T-cell (primary cell): Measurements from ENCODE around the gene FLOT2. TPM values are rescaled to one million over a fixed set of nuclear protein-coding genes. Genes with fewer than 3 reads are reported as not detected.

Experiments
- ATAC-seq, 4 experiments: fragments of 200-7000 bp in 3 of 4; fragments of 150-1000 bp in 1 of 4; cut with Tn5 transposase; replicated peaks in 1 of 4; 1 replicate in 3 of 4; 2 replicates in 1 of 4; pipeline ENCODE4 v1.10.0; 2021; ENCODE audit warnings: moderate library complexity in 3 of 4, mild to moderate bottlenecking in 2 of 4, moderate number of reproducible peaks in 1 of 4
- CTCF ChIA-PET, 2 donors: fragments of 300-600 bp; sonication (Branson Sonifier 250); formaldehyde crosslinking; loops; one replicate each; lab custom pipeline; 2022; ENCODE audit warnings: antibody characterized with exemption in 2 of 2; lab: Charles Lee
- POLR2A ChIA-PET, 2 donors: fragments of 300-600 bp; sonication (Branson Sonifier 250); formaldehyde crosslinking; loops; one replicate each; lab custom pipeline; 2022; ENCODE audit warnings: antibody characterized with exemption in 2 of 2; lab: Charles Lee
- DNase-seq, 35 experiments: peaks; one replicate each; pipeline versions ENCODE4 v3.0.0 to v3.0.0-alpha.2; 2013 to 2023
- H3K27ac ChIP-seq: one replicate; pipeline ENCODE4 v1.5.1; 2013; ENCODE audit warnings: low read length
- H3K27me3 ChIP-seq, 2 experiments: replicated peaks in 1 of 2; 1 replicate in 1 of 2; 2 replicates in 1 of 2; pipeline versions ENCODE4 v1.6.1 to v1.7.0; 2013; ENCODE audit warnings: low read length in 1 of 2, mixed read lengths in 1 of 2; ENCODE audit not compliant: control insufficient read depth in 2 of 2, insufficient read depth in 2 of 2; ENCODE audit errors: extremely low read depth in 1 of 2
- H3K36me3 ChIP-seq, 2 donors: 1 replicate in 1 of 2; 2 replicates in 1 of 2; pipeline versions ENCODE4 v1.6.1 to v1.7.0; 2013; ENCODE audit warnings: low read length in 1 of 2; ENCODE audit not compliant: control insufficient read depth in 2 of 2, insufficient read depth in 1 of 2; ENCODE audit errors: extremely low read depth in 1 of 2
- H3K4me1 ChIP-seq, 2 experiments: 1 replicate in 1 of 2; 2 replicates in 1 of 2; pipeline versions ENCODE4 v1.6.1 to v1.7.0; 2013; ENCODE audit warnings: low read length in 2 of 2, mixed read lengths in 1 of 2; ENCODE audit not compliant: insufficient read depth in 2 of 2, control insufficient read depth in 1 of 2; ENCODE audit errors: extremely low read depth in 1 of 2
- H3K4me3 ChIP-seq, 2 donors: 1 replicate in 1 of 2; 2 replicates in 1 of 2; pipeline versions ENCODE4 v1.5.1 to v1.7.0; 2013; ENCODE audit warnings: mild to moderate bottlenecking in 2 of 2, low read length in 1 of 2, moderate library complexity in 1 of 2; ENCODE audit not compliant: control insufficient read depth in 1 of 2; ENCODE audit errors: extremely low read depth in 1 of 2
- H3K9me3 ChIP-seq: 2 replicates; pipeline ENCODE4 v1.7.0; 2013
- H3K27ac Mint-ChIP-seq, 2 donors: one replicate each; pipeline ENCODE4 v1.8.0; 2020 to 2021; ENCODE audit warnings: mild to moderate bottlenecking in 2 of 2, mixed read lengths in 2 of 2
- H3K27me3 Mint-ChIP-seq, 2 donors: one replicate each; pipeline ENCODE4 v1.8.0; 2021 to 2022; ENCODE audit warnings: mixed read lengths in 2 of 2
- H3K36me3 Mint-ChIP-seq: one replicate; pipeline ENCODE4 v1.8.0; 2021; ENCODE audit warnings: mixed read lengths
- H3K4me1 Mint-ChIP-seq, 3 donors: one replicate each; pipeline ENCODE4 v1.8.0; 2020 to 2022; ENCODE audit warnings: mixed read lengths in 3 of 3, mild to moderate bottlenecking in 1 of 3
- H3K4me3 Mint-ChIP-seq, 3 donors: one replicate each; pipeline ENCODE4 v1.8.0; 2020 to 2022; ENCODE audit warnings: mild to moderate bottlenecking in 3 of 3, mixed read lengths in 3 of 3, moderate library complexity in 3 of 3
- H3K9me3 Mint-ChIP-seq, 3 donors: one replicate each; pipeline ENCODE4 v1.8.0; 2020 to 2022; ENCODE audit warnings: mixed read lengths in 3 of 3
- WGBS: methylation state at CpG from one replicate; pipeline ENCODE4 v1.1.5; 2013; ENCODE audit warnings: missing lambda C conversion rate; ENCODE audit not compliant: insufficient coverage; 5-methylcytosine and 5-hydroxymethylcytosine counted together
- total RNA-seq, 35 experiments: library from RNA in 6 of 35; stranded (reverse) in 6 of 35; fragments of 120-200 nt in 1 of 35; gene quantifications; one replicate each; pipeline versions ENCODE4 v1.2.1 to v1.2.4 and lab custom pipeline; 2013 to 2026

FLOT2 gene
- total RNA-seq, 5 donors from 2014 or later (not counting 1 experiment from before 2014, with no cell fraction given) = 138 to 256 (median 235) TPM

DNA sequence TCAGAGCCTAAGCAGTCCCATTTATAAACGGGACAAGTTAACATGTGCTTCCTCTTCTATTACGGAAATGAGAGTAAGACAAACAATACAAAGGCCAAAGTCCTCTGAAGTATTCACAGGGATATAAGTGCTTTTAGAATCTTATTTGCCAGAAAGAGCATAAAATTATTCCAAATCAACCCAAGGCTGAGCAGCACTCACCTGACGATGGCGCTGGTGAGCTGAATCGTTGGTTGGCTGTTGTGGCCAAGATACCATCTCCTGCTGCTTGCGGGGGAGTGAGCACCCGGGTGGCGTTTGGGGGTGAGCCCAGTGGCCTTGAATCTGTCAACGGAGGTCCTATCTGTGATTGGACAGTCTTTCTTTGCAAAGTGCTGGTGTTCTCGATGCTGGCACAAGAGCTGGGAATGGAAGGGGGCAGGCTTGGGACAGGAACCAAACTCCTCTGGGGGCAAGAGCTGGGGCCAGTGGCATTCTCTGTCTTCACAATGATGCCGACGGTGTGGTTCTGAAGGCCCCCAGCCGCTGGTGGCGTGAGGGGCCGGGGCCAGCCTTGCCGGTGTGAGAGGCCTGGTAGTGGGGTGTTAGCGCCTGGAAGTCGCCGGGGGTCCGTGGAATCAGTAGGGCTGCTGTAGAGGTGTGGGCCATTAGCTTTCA, 14.9 kb upstream of the FLOT2 start:
- no peak overlapping the region for H3K27ac ChIP-seq
- H3K27me3 ChIP-seq = no peaks in the 10 kb centered on the region
- peaks cover 49 to 95% of the 10 kb centered on the region in 2 donors for H3K36me3 ChIP-seq
- Mint-ChIP-seq H3K4me1 (peaks cover 7 to 12% (median 10%) of the 10 kb centered on the region in 3 donors), H3K4me3 (no peak overlapping the region), H3K36me3 (peaks cover 66% of the 10 kb centered on the region), H3K27me3 (no peaks in the 10 kb centered on the region), H3K9me3 (no peaks in the 10 kb centered on the region), H3K27ac (no peak overlapping the region)
- H3K4me1 ChIP-seq = no peaks in the 10 kb centered on the region
- ChIA-PET POLR2A (interaction anchor here in 1 of 2 donors (0.6 kb wide), 1 partner anchor 569 kb away, joined by 4 read pairs; no protein-coding TSS in a partner anchor), CTCF (interaction anchor here (0.6 to 1.3 kb wide), 3 partner anchors 13 to 37 kb away, joined by 3 read pairs; no protein-coding TSS in a partner anchor)
- DNase-seq (peak in 8 of 35 experiments; percentile 14 to 39 (median 22)), ATAC-seq (no peak)
- H3K9me3 ChIP-seq = no peaks in the 10 kb centered on the region
- H3K4me3 ChIP-seq = no peak overlapping the region
- 92% methylated on average over 18 of the region's 20 CpGs for WGBS

DNA sequence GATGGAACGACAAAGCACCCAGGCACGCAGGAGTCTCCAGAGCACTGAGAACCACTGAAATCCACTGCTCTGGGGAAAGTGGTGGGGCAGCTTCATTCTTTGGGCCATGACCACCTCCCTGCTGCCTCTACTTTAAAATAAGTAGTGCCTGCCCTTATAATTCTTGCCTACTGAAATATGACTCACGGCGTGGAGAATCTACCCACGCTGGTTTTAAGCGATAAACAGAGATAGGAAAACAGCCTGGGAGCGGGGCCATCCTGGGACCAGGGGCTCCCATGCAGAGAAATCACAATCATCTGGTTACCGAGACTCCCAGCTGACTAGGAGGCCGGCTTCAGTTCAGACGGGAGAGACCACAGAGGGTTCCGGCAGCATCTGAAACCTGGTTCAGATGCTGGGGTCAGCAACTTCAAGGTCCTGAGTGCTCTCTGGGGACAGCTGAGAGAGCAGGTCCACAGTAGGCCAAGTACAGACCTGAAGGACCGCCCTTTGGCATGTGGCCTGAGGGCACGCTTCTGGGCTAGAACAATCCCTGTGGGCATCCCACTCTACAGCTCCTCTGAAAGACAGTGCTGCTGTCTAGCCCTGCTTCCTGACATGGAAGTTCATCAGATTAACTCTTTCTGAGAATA, 14.0 kb upstream of the FLOT2 start:
- 97% methylated on average over 11 of the region's 13 CpGs for WGBS
- no peaks in the 10 kb centered on the region for H3K9me3 ChIP-seq
- Mint-ChIP-seq H3K27me3 (no peaks in the 10 kb centered on the region), H3K4me1 (peaks cover 5 to 9% (median 8%) of the 10 kb centered on the region in 3 donors), H3K4me3 (no peak overlapping the region), H3K36me3 (peaks cover 65% of the 10 kb centered on the region), H3K27ac (no peak overlapping the region), H3K9me3 (no peaks in the 10 kb centered on the region)
- peaks cover 48 to 95% of the 10 kb centered on the region in 2 donors for H3K36me3 ChIP-seq
- no peak overlapping the region for H3K27ac ChIP-seq
- CTCF ChIA-PET = interaction anchor here in 1 of 2 donors (0.7 to 1.3 kb wide), 2 partner anchors 14 to 340 kb away, joined by 3 to 9 read pairs; partner anchors contain the start of gene PIGS
- no peaks in the 10 kb centered on the region for H3K4me1 ChIP-seq
- POLR2A ChIA-PET = interaction anchor here in 1 of 2 donors (0.6 kb wide), 1 partner anchor 85 kb away, joined by 3 read pairs; no protein-coding TSS in a partner anchor
- H3K27me3 ChIP-seq = no peaks in the 10 kb centered on the region
- H3K4me3 ChIP-seq = no peak overlapping the region
- no peak for DNase-seq
- ATAC-seq = no peak

DNA sequence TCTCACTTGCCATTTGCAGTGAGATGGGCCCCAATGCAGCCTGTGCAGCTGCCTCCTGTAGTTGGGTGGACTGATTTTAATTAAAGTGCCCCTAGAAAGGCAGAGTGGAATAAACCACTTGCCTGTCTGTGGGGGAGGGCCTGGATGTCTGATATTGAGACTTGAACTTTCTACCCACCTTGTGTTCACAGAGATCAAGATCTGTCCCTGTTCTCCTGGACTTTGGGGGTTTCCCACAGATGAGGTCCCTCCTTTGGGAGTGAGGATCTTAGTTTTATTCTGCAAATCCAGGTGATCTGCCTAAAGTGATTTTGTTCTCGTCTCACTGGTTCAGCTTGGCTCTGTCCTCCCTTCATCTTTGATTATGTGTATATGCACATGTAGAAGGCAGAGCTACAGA, 13.0 kb upstream of the FLOT2 start:
- CTCF ChIA-PET = interaction anchor here in 1 of 2 donors (0.7 to 2.2 kb wide), 3 partner anchors 15 to 339 kb away, joined by 3 to 9 read pairs (median 6); partner anchors contain the start of gene PIGS
- peaks cover 63% of the 10 kb centered on the region for H3K36me3 Mint-ChIP-seq
- Histone ChIP-seq H3K4me1 (no peaks in the 10 kb centered on the region), H3K4me3 (no peak overlapping the region), H3K27me3 (no peaks in the 10 kb centered on the region), H3K9me3 (no peaks in the 10 kb centered on the region), H3K36me3 (peaks cover 51 to 96% of the 10 kb centered on the region in 2 donors), H3K27ac (no peak overlapping the region)
- DNase-seq (no peak), ATAC-seq (no peak)
- H3K27ac Mint-ChIP-seq = no peak overlapping the region
- POLR2A ChIA-PET = interaction anchor here (0.5 to 0.6 kb wide), 3 partner anchors 264 to 849 kb away, joined by 3 to 4 read pairs (median 3); no protein-coding TSS in a partner anchor
- H3K27me3 Mint-ChIP-seq = no peaks in the 10 kb centered on the region
- H3K4me3 Mint-ChIP-seq = no peak overlapping the region
- H3K4me1 Mint-ChIP-seq = peaks cover 0 to 5% (median 4%) of the 10 kb centered on the region in 3 donors
- WGBS = no CpG with 5 or more reads among the region's 1 CpG
- H3K9me3 Mint-ChIP-seq = no peaks in the 10 kb centered on the region

DNA sequence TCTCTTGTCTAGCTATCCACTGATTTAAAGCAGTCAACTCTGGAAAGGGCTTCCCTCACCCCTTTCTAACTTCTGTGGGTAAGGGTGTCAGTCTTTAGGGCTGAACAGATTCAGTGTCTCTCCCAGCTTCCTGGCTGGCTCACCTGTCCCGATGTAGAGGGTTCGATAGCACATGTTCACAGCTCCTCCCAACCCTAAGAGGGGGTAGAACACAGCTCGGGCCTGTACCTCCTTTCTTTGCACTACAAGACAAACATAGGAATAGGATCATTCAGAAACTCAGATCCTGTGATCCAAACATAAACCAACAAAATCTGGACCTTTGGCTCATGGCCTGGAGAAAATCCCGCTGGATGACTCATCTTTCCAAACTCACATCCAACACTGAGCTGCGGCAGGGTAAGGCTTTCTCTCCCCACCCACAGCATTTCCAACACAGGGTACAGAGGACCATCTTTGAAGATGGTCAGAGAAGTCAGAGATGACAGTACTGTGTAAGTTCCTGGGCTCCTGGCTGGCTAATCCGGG, 11.2 kb upstream of the FLOT2 start:
- peaks cover 42 to 82% of the 10 kb centered on the region in 2 donors for H3K36me3 ChIP-seq
- H3K27me3 Mint-ChIP-seq = no peaks in the 10 kb centered on the region

DNA sequence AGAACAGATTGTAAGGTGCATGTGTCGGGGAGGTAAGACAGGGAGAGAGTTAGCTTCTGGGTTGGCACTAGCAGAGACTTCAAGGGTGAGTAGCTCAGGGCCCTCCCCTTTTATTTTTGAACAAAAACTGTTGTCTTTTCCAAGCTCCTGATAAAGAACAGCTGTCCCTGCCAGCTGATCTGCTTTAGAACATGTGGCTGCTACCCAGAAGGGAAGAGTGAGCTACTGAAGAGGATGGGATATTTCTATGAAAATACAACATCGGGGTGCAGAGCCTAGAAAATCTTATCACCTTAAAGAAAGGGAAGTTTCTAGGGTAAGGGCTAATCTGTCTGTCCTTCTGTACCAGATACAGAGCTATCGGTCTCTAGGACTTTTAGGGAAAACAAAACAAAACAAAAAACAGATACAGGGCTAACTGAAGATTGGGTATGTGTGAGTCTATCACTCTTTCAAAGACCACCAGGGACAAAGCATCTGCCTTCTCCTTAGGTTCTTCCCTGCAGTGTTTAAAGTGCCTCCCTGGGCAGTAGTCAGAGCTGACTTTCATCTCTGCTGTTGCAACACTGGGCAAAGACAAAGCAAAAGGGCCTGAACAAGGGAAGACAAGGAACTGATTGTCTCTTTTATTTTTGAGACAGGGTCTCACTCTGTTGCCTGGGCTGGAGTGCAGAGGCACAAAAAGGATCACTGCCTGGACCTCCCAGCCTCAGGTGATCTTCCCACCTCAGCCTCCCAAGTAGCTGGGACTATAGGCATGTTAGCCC, 10.4 kb upstream of the FLOT2 start:
- Mint-ChIP-seq H3K4me3 (no peak overlapping the region), H3K9me3 (no peaks in the 10 kb centered on the region), H3K27me3 (no peaks in the 10 kb centered on the region), H3K27ac (peak overlapping the region in 1 of 2 donors; percentile 48), H3K36me3 (peaks cover 43% of the 10 kb centered on the region), H3K4me1 (peaks cover 4 to 13% (median 8%) of the 10 kb centered on the region in 3 donors)
- H3K27ac ChIP-seq = no peak overlapping the region
- peaks cover 0 to 5% of the 10 kb centered on the region in 2 experiments for H3K4me1 ChIP-seq
- ATAC-seq = no peak
- WGBS = no CpG with 5 or more reads among the region's 3 CpGs
- POLR2A ChIA-PET = interaction anchor here in 1 of 2 donors (0.5 to 0.6 kb wide), 2 partner anchors 29 to 594 kb away, joined by 3 read pairs; no protein-coding TSS in a partner anchor
- H3K27me3 ChIP-seq = no peaks in the 10 kb centered on the region
- CTCF ChIA-PET = interaction anchor here in 1 of 2 donors (1.2 to 2.0 kb wide), 4 partner anchors 10 to 180 kb away, joined by 3 to 5 read pairs (median 4); partner anchors contain the start of genes FLOT2 and NEK8
- no peaks in the 10 kb centered on the region for H3K9me3 ChIP-seq
- no peak for DNase-seq
- H3K4me3 ChIP-seq = no peak overlapping the region
- H3K36me3 ChIP-seq = peaks cover 37 to 74% of the 10 kb centered on the region in 2 donors

More for the DNA sequence above, 11.2 kb upstream of the FLOT2 start:
- ChIA-PET CTCF (interaction anchor here in 1 of 2 donors (2.0 to 2.2 kb wide), 2 partner anchors 35 to 144 kb away, joined by 5 to 6 read pairs; no protein-coding TSS in a partner anchor), POLR2A (interaction anchor here in 1 of 2 donors (1.4 kb wide), 1 partner anchor 17 kb away, joined by 5 read pairs; no protein-coding TSS in a partner anchor)
- no peak overlapping the region for H3K27ac ChIP-seq
- DNase-seq (no peak), ATAC-seq (no peak)
- no peaks in the 10 kb centered on the region for H3K9me3 Mint-ChIP-seq
- peaks cover 48% of the 10 kb centered on the region for H3K36me3 Mint-ChIP-seq
- no peaks in the 10 kb centered on the region for H3K27me3 ChIP-seq
- no peak overlapping the region for H3K4me3 ChIP-seq
- no peaks in the 10 kb centered on the region for H3K9me3 ChIP-seq
- peak overlapping the region in 1 of 2 donors; percentile 23 for H3K27ac Mint-ChIP-seq
- no peak overlapping the region for H3K4me3 Mint-ChIP-seq
- no peaks in the 10 kb centered on the region for H3K4me1 ChIP-seq
- 100% methylated on average over 1 of the region's 6 CpGs for whole genome bisulfite sequencing
- peaks cover 0 to 6% (median 3%) of the 10 kb centered on the region in 3 donors for H3K4me1 Mint-ChIP-seq
